Stimulated activated CD4-positive, alpha-beta T cell treated with anti-CD3 and anti-CD28 coated beads, Interleukin-2, amount 100 ng/mL, for 24 hours (primary cell): Measurements from ENCODE around the gene CYP1A1.
A peak's percentile ranks its signal among the peaks of the same experiment; 100 is the strongest.
"Not testable (repeated sequence)": the region's sequence is repeated elsewhere in the genome, so short reads cannot be mapped to it uniquely, and the experiment has no call there.

Source experiments
- DNase-seq, 2 donors: peaks; one replicate each; pipeline ENCODE4 v3.0.0-alpha.2; 2020

Gene CYP1A1

GRCh38 chr15:74733269-74733668, 7.9 kb upstream of the CYP1A1 start:
- no peak for DNase-seq

GRCh38 chr15:74732846-74733245, 7.5 kb upstream of the CYP1A1 start:
- no peak for DNase-seq

GRCh38 chr15:74730619-74731316, 5.4 kb upstream of the CYP1A1 start:
- DNase-seq: no peak

- not testable (repeated sequence) for DNase-seq
These were observed 4.0 kb upstream of the CYP1A1 start for GRCh38 chr15:74729372-74729771.

GRCh38 chr15:74728699-74729098, 3.4 kb upstream of the CYP1A1 start:
- DNase-seq: not testable (repeated sequence)

GRCh38 chr15:74727727-74728126, 2.4 kb upstream of the CYP1A1 start:
- DNase-seq: no peak

- no peak for DNase-seq
These were observed 1.4 kb upstream of the CYP1A1 start for GRCh38 chr15:74726774-74727164.

- peak; percentile 67 to 72 for DNase-seq
These were observed 781 bp upstream of the CYP1A1 start for GRCh38 chr15:74725845-74726773.

- DNase-seq: no peak
These were observed 631 bp downstream of the CYP1A1 start for GRCh38 chr15:74724570-74725224.

- DNase-seq: no peak
These were observed 1.5 kb downstream of the CYP1A1 start for GRCh38 chr15:74723754-74724334.

- DNase-seq: no peak
These were observed 2.1 kb downstream of the CYP1A1 start for GRCh38 chr15:74723187-74723586.

GRCh38 chr15:74722591-74722990, 2.7 kb downstream of the CYP1A1 start:
- DNase-seq: no peak

GRCh38 chr15:74716651-74717050, 8.7 kb downstream of the CYP1A1 start:
- DNase-seq: no peak

- DNase-seq: no peak
These were observed 13.0 kb downstream of the CYP1A1 start for GRCh38 chr15:74712311-74712710.

GRCh38 chr15:74710319-74711094, 14.8 kb downstream of the CYP1A1 start:
- no peak for DNase-seq

- DNase-seq: no peak
These were observed 15.4 kb downstream of the CYP1A1 start for GRCh38 chr15:74709892-74710291.

- DNase-seq: no peak
These were observed 16.3 kb downstream of the CYP1A1 start for GRCh38 chr15:74709011-74709410.

GRCh38 chr15:74696808-74697207, 28.5 kb downstream of the CYP1A1 start:
- DNase-seq: no peak

GRCh38 chr15:74696398-74696729, 29.0 kb downstream of the CYP1A1 start:
- no peak for DNase-seq

GRCh38 chr15:74695597-74696397, 29.5 kb downstream of the CYP1A1 start, which contains the start of gene EDC3:
Gene EDC3 (minus strand): TSS chr15:74696024. CDS start chr15:74675124, 20,900 bp downstream.
- DNase-seq: peak; percentile 89 to 90

GRCh38 chr15:74692327-74692726, 33.0 kb downstream of the CYP1A1 start:
- DNase-seq: no peak
